CD1c-positive myeloid dendritic cell (primary cell): Measurements from ENCODE around the gene RASSF1.
A peak's percentile ranks its signal among the peaks of the same experiment; 100 is the strongest.

Experiments
- DNase-seq: peaks from one replicate; pipeline ENCODE4 v3.0.0-alpha.2; 2016; ENCODE audit errors: extremely low spot score

The RASSF1 gene

DNA sequence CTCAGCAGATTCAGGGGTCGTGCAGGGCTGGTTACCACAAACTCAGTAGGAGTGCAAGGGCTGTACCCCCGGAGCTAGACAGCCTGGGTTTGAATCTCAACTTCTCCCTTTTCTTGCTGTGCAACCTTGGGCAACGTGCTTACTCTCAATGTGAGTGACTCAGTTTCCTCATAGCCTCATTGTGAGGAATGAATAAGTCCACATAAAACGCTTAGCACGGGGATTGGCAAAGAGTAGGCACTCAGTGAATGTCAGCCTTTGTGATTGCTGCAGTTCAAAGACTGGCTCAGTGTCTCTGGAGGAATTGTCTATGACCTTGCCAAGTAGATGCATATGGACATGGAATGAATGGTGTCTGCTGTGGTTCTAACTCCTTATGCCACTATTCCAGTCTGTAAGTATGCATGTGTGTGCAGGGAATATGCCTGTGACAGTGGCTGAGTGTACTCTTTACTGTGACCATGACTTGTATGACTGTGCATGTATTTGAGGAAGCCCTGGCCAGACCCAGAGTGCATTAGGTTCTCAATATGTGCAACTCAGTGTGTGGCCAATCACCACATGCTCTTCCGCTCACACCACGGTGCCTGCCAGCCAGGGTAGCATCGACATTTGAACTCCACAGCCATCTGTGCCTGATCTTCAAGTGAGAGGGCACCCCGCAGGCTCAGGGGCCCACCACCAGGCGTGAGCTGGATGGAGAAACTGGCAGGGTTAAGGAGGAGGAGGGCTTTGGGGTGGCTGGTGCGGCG, 40.5 kb downstream of the RASSF1 start:
- peak; percentile 89 for DNase-seq

GRCh38 chr3:50299638-50299928, 41.1 kb downstream of the RASSF1 start:
- DNase-seq: no peak

DNA sequence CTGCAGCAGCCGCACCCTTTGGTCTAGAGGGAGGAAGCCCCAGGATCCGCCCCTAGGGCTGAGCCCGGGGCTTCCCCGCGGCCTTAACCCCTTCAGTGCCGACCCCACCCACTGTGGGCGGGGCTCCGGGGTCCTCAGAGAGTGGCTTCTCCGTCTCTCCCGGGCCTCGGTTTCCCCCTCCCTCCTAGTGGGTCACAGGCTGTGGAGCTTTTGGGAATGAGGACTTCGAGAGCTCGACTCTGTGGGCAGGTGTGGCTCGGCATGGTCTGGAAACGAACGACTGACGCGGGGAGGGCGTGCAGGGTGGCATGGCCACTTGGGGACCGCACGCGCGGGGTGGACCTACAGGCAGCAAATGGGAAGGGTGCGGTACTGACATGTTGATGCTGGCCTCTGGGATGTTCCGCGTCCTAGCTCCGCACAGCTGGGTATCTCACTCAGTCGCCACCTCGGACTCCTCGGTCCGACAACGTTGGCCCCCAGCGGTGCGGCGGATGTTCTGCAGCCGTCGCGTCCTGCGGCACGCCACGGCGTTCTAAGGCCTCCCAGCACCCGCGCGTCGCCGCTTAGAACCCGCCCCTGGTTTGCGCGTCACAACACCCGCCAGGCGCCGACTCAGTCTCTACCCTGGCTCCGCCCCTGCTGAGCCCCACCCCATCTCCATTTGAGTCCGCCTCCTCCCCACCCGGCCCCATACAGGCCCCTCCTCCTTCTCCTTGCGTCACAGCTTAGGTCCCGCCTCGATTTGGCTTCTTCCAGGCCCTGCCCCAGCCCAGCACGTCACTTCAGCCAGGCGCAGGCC, 41.6 kb downstream of the RASSF1 start, which contains the start of the genes HYAL3 and NAA80:
HYAL3 (minus strand) TSS at position 570 of the 802 bp plus-strand sequence. CDS start 3,803 bp downstream, outside the sequence.
NAA80 (minus strand) TSS at position 570 of the 802 bp plus-strand sequence. CDS start 1,942 bp downstream, outside the sequence.
- DNase-seq: peak; percentile 99

- no peak for DNase-seq
These were observed 42.5 kb downstream of the RASSF1 start for GRCh38 chr3:50297896-50298725.

GRCh38 chr3:50297384-50297775, 43.3 kb downstream of the RASSF1 start:
- no peak for DNase-seq

DNA sequence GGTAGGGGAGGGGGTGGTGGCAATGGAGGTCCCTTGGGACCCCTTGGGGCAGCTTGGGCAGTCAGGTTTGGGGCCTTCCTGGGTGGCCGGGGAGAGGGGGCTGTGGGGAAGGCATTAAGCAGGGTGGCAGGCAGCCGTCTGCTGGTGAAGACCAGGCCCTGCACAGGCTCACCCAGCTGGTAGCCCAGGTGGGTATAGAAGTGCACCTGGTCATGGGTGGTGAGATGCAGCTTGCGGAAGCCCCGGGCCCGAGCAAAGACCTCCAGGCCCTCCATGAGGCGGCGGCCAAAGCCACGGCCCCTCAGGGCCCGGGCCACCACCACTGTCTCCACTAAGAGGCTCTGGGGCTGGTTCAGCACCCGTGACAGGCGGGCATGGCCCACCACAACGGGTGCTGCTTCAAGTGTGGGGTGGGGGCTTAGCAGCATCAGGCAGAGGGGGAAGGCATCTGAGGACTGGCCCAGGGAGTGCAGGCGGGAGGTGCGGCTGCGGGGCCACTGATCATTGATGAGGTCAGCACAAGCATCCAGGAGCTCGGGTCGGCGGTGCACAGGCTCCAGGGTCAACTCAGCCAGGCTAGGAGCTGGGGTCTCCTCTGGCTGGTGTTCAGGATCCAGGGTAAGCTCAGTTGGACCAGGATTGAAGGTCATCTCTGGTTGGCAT, 43.8 kb downstream of the RASSF1 start:
- no peak for DNase-seq

- no peak for DNase-seq
These were observed 44.8 kb downstream of the RASSF1 start for GRCh38 chr3:50295553-50296431.

DNA sequence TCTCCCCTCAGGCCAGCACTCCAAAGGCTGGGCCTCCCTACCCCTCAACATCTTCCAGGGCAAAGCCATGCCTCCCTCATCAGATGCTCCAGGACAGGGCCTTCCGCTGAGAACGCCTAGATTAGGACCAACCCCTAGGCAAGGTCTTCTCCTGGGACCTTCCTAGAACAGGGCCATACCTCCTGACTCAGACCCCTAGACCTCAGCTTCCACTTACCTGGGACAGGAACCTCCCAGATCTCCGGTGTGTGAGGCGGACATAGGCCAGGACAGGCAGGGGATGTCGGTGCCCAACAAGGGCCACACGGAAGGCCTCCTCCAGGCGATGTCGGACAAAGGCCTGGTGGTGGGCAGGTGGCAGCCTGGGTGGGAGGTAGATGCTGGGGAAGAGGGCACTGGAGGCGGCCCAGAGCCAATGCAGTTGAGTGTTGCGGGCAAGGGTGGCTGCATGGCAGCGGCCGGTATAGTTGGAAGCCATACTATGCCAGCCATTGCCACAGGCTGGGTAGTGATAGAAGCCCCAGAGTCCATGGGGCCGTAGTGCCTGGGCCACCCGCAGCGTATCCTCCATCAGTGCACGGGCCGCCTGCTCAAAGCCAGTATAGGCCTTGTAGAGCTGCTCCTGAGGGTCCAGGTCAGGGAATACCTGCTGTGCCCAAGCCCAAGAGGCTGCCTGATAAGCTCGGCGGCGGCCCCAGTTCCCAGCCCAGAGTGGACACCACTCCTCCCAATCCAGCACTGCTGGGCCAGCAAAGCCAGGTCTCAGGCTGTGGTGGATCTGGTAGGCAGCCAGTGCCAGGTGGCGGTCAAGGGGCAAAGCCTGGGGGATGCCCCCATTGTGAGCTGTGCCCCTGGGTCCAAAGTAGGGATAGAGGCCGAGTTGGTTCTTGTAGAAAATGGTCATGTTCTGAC, 45.9 kb downstream of the RASSF1 start:
- DNase-seq: no peak

DNA sequence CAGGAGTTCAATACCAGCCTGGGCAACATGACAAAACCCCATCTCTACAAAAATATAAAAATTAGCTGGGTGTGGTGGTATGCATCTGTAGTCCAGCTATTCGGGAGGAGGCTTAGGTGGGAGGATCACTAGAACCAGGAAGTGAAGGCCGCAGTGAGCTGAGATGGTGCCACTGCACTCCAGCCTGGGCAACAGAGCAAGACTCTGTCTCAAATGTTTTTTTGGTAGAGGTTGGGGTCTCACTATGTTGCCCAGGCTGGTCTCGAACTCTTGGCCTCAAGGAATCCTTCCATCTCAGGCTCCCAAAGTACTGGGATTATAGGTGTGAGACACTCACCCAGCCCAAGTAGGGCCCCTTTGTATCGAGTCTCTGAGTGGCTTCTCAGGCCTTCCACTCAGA, 46.5 kb downstream of the RASSF1 start:
- DNase-seq: no peak

DNA sequence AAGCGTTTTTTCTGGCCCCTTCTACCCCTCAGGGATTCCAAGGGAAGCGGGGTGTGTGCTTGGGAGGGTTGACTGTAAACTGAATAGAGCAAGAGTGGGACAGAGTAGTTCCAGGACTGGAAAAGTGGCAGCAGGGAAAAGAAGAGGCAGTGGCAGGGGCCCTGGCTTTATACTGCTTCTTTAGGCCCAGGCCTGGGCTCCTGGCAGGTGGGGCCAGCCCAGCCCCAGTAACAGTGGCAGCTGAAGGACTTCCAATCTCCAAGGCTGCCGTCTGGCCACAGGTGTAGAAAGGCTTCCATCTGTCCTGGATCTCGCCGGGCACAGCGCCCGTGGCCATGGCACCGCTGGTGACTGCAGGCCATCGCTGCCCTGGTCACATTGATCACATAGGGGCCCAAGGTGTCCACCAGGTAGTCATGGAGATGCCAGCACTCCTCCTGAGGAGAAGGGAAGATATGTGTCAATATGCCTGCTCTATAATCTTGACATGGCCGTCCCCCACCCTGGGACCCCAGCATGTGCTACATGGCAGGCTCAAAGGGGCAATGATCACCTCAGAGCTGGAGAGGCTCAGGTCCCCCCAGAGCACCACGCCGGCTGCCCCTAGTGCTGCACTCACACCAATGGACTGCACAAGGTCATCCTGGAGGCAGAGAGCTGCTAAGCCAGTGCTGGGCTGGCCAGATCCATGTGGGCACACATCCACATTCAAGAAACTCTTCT, 47.4 kb downstream of the RASSF1 start:
- no peak for DNase-seq

GRCh38 chr3:50292159-50293078, 48.2 kb downstream of the RASSF1 start, which contains the start of gene IFRD2:
Gene IFRD2, minus strand, starts transcription at chr3:50292429. Its CDS starts 155 bp downstream, at chr3:50292274.
- DNase-seq: peak; percentile 98

DNA sequence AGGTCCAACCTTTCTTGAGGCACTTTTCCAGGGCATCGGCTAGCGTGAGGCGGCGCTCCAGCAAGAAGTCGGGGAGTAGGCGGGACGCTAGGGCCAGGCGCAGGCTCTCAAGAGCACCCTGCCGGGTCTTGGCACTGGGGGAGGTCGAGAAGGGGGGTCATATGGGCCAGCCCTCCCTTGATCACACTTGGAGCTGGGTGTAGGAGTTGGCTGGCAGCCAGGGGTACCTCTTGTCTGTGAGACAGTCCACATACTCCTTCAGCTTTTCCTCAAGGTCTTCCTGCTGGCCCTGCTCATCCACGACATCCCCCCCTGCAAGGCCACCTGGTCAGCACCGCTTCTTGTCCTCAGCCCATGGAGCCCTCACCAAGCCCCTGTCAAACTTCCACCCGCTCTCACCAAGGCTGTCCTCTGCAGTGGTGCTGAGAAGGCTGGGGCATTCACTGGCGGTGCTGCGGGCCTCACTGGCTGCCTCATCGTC, 50.4 kb downstream of the RASSF1 start:
- DNase-seq: no peak

GRCh38 chr3:50289130-50289529, 51.5 kb downstream of the RASSF1 start:
- no peak for DNase-seq

- DNase-seq: no peak
These were observed 52.1 kb downstream of the RASSF1 start for GRCh38 chr3:50288387-50289007.

GRCh38 chr3:50287262-50287661, 53.4 kb downstream of the RASSF1 start:
- DNase-seq: no peak

- no peak for DNase-seq
These were observed 54.1 kb downstream of the RASSF1 start for GRCh38 chr3:50286322-50287227.
